Measurements from ENCODE around the gene NAA35.
A peak's percentile ranks its signal among the peaks of the same experiment; 100 is the strongest.
"Not testable (repeated sequence)": the region's sequence is repeated elsewhere in the genome, so short reads cannot be mapped to it uniquely, and the experiment has no call there.

Gene NAA35

GRCh38 chr9:85949586-85950335 is 8.8 kb downstream of the NAA35 start:
- DNase-seq: no peak

- no peak for DNase-seq
These were observed 19.0 kb downstream of the NAA35 start for GRCh38 chr9:85959955-85960354.

GRCh38 chr9:85960688-85961093 is 19.7 kb downstream of the NAA35 start:
- no peak for DNase-seq

GRCh38 chr9:85964526-85964925 is 23.6 kb downstream of the NAA35 start:
- DNase-seq: no peak

- no peak for DNase-seq
These were observed 24.0 kb downstream of the NAA35 start for GRCh38 chr9:85964949-85965348.

- no peak for DNase-seq
These were observed 28.8 kb downstream of the NAA35 start for GRCh38 chr9:85969727-85970126.

GRCh38 chr9:85971731-85972130 is 30.8 kb downstream of the NAA35 start:
- no peak for DNase-seq

- DNase-seq: no peak
These were observed 32.3 kb downstream of the NAA35 start for GRCh38 chr9:85973238-85973637.

GRCh38 chr9:85974055-85974547 is 33.2 kb downstream of the NAA35 start:
- DNase-seq: not testable (repeated sequence)

- no peak for DNase-seq
These were observed 37.5 kb downstream of the NAA35 start for GRCh38 chr9:85978496-85978895.

- no peak for DNase-seq
These were observed 40.4 kb downstream of the NAA35 start for GRCh38 chr9:85981369-85981768.

- DNase-seq: no peak
These were observed 43.5 kb downstream of the NAA35 start for GRCh38 chr9:85984457-85984856.

GRCh38 chr9:85987236-85987635 is 46.3 kb downstream of the NAA35 start:
- DNase-seq: no peak

- DNase-seq: no peak
These were observed 53.2 kb downstream of the NAA35 start for GRCh38 chr9:85994191-85994590.

- no peak for DNase-seq
These were observed 54.2 kb downstream of the NAA35 start for GRCh38 chr9:85995097-85995496.

GRCh38 chr9:85995599-85995998 is 54.7 kb downstream of the NAA35 start:
- no peak for DNase-seq

GRCh38 chr9:86005253-86005775 is 64.4 kb downstream of the NAA35 start:
- no peak for DNase-seq

GRCh38 chr9:86009133-86009532 is 68.2 kb downstream of the NAA35 start:
- DNase-seq: no peak

GRCh38 chr9:86020731-86021130 is 79.8 kb downstream of the NAA35 start:
- DNase-seq: no peak

- DNase-seq: no peak
These were observed 80.2 kb downstream of the NAA35 start for GRCh38 chr9:86021166-86021565.

- DNase-seq: no peak
These were observed 81.8 kb downstream of the NAA35 start for GRCh38 chr9:86022687-86023266.

GRCh38 chr9:86027767-86028166 is 86.8 kb downstream of the NAA35 start:
- DNase-seq: no peak

- DNase-seq: peak; percentile 8
These were observed 94.2 kb downstream of the NAA35 start for GRCh38 chr9:86034863-86035734.
